Neural progenitor cell (in vitro differentiated cells): ENCODE measurements around the gene RIPOR2.

Experiments used
- CTCF ChIP-seq: fragments of 200-600 bp; sonication (generic); IDR thresholded peaks from 2 replicates; pipeline ENCODE4 v1.5.1; 2017; ENCODE audit warnings: antibody characterized with exemption, mild to moderate bottlenecking
- EZH2phosphoT487 ChIP-seq: fragments of 200-600 bp; sonication (generic); IDR thresholded peaks from 2 replicates; pipeline ENCODE4 v1.6.1; 2017; ENCODE audit warnings: antibody characterized with exemption

GRCh38 chr6:24851086-24851485 lies 84.7 kb downstream of the RIPOR2 start:
- TF ChIP-seq CTCF, result no peak
- no peak for TF ChIP-seq EZH2phosphoT487
